Vagina (tissue), 2 donors: ENCODE results near the gene ZNF593OS.

ENCODE experiments used
- POLR2AphosphoS5 ChIP-seq, 2 donors: sonication (generic); formaldehyde crosslinking; IDR thresholded peaks; one replicate each; pipeline ENCODE4 v1.9.0; 2017; ENCODE audit warnings: antibody characterized with exemption in 2 of 2, mild to moderate bottlenecking in 2 of 2, low read depth in 1 of 2; ENCODE audit not compliant: insufficient read depth in 1 of 2
- TF ChIP-seq, protein P1 (sequence below), 3 experiments: fragments of 450-650 bp in 2 of 3; fragments of 200-600 bp in 1 of 3; sonication (generic) in 1 of 3; IDR thresholded peaks; one replicate each; pipeline ENCODE4 v1.5.1; 2017 to 2019; ENCODE audit warnings: antibody characterized with exemption in 3 of 3, mild to moderate bottlenecking in 2 of 3, moderate library complexity in 2 of 3

DNA sequence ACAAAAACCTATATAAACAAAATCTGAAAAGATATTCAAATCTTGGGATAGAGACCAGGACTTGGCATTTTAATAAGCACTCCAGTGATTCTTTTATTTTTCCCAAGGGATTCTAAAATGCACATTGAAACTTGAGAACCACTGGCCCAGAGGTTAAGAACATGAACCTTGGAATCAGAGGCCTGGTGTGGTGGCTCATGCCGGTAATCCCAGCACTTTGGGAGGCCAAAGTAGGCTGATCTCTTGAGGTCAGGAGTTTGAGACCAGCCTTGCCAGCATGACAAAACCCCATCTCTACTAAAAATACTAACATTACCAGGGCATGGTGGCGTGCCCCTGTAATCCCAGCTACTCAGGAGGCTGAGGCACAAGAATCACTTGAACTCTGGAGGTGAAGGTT lies 49.5 kb upstream of the ZNF593OS start:
- TF ChIP-seq, protein P1, sequence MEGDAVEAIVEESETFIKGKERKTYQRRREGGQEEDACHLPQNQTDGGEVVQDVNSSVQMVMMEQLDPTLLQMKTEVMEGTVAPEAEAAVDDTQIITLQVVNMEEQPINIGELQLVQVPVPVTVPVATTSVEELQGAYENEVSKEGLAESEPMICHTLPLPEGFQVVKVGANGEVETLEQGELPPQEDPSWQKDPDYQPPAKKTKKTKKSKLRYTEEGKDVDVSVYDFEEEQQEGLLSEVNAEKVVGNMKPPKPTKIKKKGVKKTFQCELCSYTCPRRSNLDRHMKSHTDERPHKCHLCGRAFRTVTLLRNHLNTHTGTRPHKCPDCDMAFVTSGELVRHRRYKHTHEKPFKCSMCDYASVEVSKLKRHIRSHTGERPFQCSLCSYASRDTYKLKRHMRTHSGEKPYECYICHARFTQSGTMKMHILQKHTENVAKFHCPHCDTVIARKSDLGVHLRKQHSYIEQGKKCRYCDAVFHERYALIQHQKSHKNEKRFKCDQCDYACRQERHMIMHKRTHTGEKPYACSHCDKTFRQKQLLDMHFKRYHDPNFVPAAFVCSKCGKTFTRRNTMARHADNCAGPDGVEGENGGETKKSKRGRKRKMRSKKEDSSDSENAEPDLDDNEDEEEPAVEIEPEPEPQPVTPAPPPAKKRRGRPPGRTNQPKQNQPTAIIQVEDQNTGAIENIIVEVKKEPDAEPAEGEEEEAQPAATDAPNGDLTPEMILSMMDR (IDR thresholded peaks at IDR 0.05) = no peak
- no peak for TF ChIP-seq POLR2AphosphoS5 (IDR thresholded peaks at IDR 0.05; ENCODE audit: insufficient read depth in 1 of 2, low read depth in 1 of 2)
